ENCODE results near the gene FAM47E.

FAM47E gene

DNA sequence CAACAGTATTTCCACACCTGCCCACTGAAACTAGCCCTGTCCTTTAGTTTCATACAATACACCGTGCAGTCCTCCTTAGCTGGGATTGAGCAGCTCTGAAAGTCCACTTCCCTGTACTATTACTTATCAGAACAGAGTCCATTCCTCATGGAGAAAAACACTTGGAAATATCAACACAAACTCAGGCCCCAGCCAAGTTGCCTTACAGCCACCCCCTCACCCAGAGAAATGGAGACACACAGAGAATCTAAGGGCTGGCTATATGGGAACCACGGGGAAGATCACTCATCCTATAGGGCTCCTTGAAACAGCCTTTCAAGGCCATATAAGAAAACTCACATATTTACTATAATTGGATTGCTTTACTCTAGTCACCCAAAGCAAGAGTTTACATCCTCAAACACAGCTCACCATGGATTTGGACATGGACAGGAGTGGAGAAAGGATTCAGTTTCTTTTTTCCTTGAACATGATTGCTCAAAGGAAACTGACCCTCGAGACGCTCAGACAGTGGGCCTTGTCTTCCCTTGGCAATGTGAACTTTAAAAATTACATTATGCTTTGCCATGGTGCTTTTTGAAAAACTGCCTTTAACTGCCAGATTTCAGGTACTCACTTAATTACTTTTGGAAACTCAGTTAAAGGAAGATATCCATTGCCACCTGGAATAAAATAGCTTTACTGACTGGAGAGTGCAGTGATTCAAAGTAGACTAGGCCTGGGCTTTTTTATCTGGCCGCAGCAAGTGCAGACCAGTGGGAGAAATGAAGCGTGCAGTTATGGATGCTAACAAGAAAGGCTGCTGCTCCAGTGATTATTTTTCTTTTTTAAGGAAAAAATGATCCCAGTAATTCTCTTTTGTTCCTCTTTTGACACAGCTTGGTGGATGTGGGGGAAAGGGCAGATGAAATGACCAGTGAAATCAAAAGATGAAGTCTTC, 39.5 kb upstream of the FAM47E start:
- Histone ChIP-seq H3K4me1 (ENCODE audit: control insufficient read depth in 2 of 2, insufficient read depth in 2 of 2, low read length in 2 of 2) (peaks cover 51 to 83% of the 10 kb centered on the region in 2 donors), H3K4me3 (ENCODE audit: low read length in 2 of 2) (peak overlapping the region; percentile 94 to 95), H3K36me3 (ENCODE audit: control insufficient read depth in 2 of 2, insufficient read depth in 2 of 2, low read length in 2 of 2) (peaks cover 0 to 5% of the 10 kb centered on the region in 2 donors), H3K9me3 (ENCODE audit: control insufficient read depth in 2 of 2, low read length in 2 of 2) (no peaks in the 10 kb centered on the region), H3K27me3 (ENCODE audit: control insufficient read depth in 2 of 2, insufficient read depth in 2 of 2, low read length in 2 of 2) (no peaks in the 10 kb centered on the region), H3K27ac (ENCODE audit: low read depth in 2 of 2, low read length in 2 of 2) (peak overlapping the region; percentile 97), H3K9ac (ENCODE audit: low read depth in 1 of 2, low read length in 2 of 2) (peak overlapping the region; percentile 89 to 98)

DNA sequence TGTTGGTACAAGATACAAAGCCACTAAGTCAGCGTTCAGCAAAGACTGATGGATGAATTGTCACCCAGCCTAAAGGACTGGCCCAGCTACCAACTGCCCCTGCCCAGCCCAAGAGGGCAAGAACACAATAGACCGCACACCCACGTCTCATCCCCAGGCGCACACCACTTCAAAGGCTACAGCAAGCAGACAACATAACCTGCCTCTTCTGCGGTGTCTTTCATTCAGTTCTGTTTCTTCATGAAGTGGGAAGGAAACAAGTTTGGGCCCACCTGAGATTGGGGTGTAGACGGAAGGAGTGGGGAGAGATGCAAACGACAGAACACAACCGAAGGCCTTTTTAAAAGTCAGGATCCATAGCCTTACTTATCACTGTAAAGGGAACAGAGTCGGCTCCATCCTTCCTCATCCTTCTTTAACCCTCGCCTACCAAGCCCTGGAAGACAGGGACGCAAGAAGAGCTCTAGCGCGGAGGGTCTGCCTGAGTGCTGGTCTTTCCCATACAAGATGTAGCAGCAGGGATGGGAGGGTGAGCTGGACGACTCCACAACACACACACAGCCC, 38.6 kb upstream of the FAM47E start:
- Histone ChIP-seq H3K4me1 (ENCODE audit: control insufficient read depth in 2 of 2, insufficient read depth in 2 of 2, low read length in 2 of 2) (peaks cover 49 to 79% of the 10 kb centered on the region in 2 donors), H3K9ac (ENCODE audit: low read depth in 1 of 2, low read length in 2 of 2) (peak overlapping the region; percentile 89 to 98), H3K27ac (ENCODE audit: low read depth in 2 of 2, low read length in 2 of 2) (peak overlapping the region; percentile 97), H3K27me3 (ENCODE audit: control insufficient read depth in 2 of 2, insufficient read depth in 2 of 2, low read length in 2 of 2) (no peaks in the 10 kb centered on the region), H3K36me3 (ENCODE audit: control insufficient read depth in 2 of 2, insufficient read depth in 2 of 2, low read length in 2 of 2) (peaks cover 0 to 5% of the 10 kb centered on the region in 2 donors), H3K4me3 (ENCODE audit: low read length in 2 of 2) (peak overlapping the region; percentile 94 to 95), H3K9me3 (ENCODE audit: control insufficient read depth in 2 of 2, low read length in 2 of 2) (no peaks in the 10 kb centered on the region)

DNA sequence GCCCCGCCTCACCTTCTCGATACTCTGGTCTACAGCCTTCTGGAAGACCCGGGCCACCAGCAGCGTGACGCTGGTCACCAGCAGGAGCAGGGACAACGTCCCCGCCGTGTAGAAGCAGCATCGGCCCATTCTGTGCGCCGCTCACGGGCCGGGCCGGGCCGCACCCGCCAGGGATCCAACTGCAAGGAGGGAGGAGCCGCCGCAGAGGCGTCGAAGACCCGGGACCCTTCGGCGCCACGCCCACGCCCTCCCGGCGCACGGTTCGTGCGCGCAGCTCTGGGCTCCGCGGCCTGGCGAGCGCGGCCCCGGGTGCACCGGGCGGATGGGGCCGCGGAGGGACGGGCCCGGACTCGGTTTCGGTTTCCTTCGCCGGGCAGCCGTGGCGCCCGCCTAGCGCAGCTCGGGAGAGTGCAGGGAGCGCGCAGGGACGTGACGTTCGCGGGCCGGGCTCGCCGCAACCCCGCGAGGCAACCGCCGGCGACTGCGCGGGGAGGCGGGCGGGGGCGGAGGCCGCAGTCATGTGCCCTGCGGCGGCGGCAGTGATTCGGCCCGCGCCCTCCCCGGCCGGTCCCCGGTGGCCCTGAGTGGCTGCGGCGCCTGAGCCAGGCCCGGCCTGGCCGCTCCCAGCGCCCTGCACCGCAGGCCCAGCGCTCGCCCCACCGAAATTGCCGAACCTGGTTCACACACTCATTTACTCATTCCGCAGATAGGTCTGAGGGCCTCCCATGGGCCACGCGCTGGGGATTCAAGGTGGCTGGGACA, 37.9 kb upstream of the FAM47E start, which contains the start of gene SCARB2:
TSS of gene SCARB2 (minus strand) at position 410 of the 762 bp plus-strand sequence. CDS start at position 129, 281 bp downstream.
- no peaks in the 10 kb centered on the region for H3K27me3 ChIP-seq (ENCODE audit: control insufficient read depth in 2 of 2, insufficient read depth in 2 of 2, low read length in 2 of 2)
- peak within 1 kb of the TSS; percentile 97 for H3K27ac ChIP-seq (ENCODE audit: low read depth in 2 of 2, low read length in 2 of 2)
- H3K4me1 ChIP-seq (ENCODE audit: control insufficient read depth in 2 of 2, insufficient read depth in 2 of 2, low read length in 2 of 2), result peaks cover 46 to 72% of the 10 kb centered on the region in 2 donors
- H3K4me3 ChIP-seq (ENCODE audit: low read length in 2 of 2), result peak within 1 kb of the TSS; percentile 94 to 95
- peak within 1 kb of the TSS; percentile 92 to 98 for H3K9ac ChIP-seq (ENCODE audit: low read depth in 1 of 2, low read length in 2 of 2)
- H3K36me3 ChIP-seq (ENCODE audit: control insufficient read depth in 2 of 2, insufficient read depth in 2 of 2, low read length in 2 of 2), result peaks cover 0 to 5% of the 10 kb centered on the region in 2 donors
- H3K9me3 ChIP-seq (ENCODE audit: control insufficient read depth in 2 of 2, low read length in 2 of 2), result no peaks in the 10 kb centered on the region

DNA sequence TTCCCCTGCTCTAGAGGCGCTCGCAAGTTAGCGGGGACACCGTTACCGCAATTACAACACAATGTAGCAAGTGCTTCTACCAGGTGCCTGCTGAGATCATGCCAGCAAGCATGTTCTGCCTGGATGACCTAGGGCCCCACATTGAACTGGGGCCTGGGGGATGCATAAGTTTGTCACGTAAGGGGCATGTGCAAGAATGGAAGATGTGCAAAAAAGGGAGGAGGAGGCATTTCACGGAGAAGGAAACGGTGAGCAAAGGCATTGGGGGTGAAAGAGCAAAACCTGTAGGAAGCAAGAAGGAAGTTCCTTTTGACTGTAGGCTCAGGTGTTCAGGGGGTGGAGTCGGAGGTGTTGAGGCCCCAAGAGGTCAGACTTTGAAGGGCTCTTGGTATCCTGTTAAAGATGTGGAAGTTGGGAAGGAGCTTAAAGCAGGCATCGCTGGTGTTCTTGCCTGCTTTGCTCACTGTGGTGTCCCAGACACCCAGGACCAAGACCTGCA, 37.3 kb upstream of the FAM47E start:
- H3K27me3 ChIP-seq (ENCODE audit: control insufficient read depth in 2 of 2, insufficient read depth in 2 of 2, low read length in 2 of 2), result no peaks in the 10 kb centered on the region
- no peaks in the 10 kb centered on the region for H3K9me3 ChIP-seq (ENCODE audit: control insufficient read depth in 2 of 2, low read length in 2 of 2)
- H3K27ac ChIP-seq (ENCODE audit: low read depth in 2 of 2, low read length in 2 of 2), result peak overlapping the region; percentile 97
- peak overlapping the region; percentile 82 to 95 for H3K4me3 ChIP-seq (ENCODE audit: low read length in 2 of 2)
- H3K36me3 ChIP-seq (ENCODE audit: control insufficient read depth in 2 of 2, insufficient read depth in 2 of 2, low read length in 2 of 2), result peaks cover 0 to 5% of the 10 kb centered on the region in 2 donors
- peak overlapping the region; percentile 92 to 98 for H3K9ac ChIP-seq (ENCODE audit: low read depth in 1 of 2, low read length in 2 of 2)
- peaks cover 41 to 67% of the 10 kb centered on the region in 2 donors for H3K4me1 ChIP-seq (ENCODE audit: control insufficient read depth in 2 of 2, insufficient read depth in 2 of 2, low read length in 2 of 2)

DNA sequence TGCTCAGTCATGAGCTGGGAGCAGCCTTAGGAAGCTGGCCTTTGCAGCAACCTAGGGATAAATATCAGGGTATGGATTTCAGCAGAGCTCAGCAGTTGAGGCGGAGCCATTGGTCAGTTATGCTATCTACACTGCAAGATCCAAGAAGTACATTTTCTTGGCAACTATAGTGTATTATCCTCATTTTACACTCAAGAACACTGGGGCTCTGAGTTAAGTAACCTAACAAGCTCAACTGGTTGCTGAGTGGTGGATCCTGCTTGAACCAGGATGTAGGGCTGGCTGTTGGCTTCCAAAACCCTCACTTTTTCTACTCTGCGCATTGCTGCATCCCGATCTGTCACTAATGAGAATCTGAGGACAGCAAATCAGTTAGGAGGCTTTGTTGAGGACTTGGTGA, 36.4 kb upstream of the FAM47E start:
- no peaks in the 10 kb centered on the region for H3K9me3 ChIP-seq (ENCODE audit: control insufficient read depth in 2 of 2, low read length in 2 of 2)
- H3K4me1 ChIP-seq (ENCODE audit: control insufficient read depth in 2 of 2, insufficient read depth in 2 of 2, low read length in 2 of 2), result peaks cover 37 to 59% of the 10 kb centered on the region in 2 donors
- no peaks in the 10 kb centered on the region for H3K36me3 ChIP-seq (ENCODE audit: control insufficient read depth in 2 of 2, insufficient read depth in 2 of 2, low read length in 2 of 2)
- no peaks in the 10 kb centered on the region for H3K27me3 ChIP-seq (ENCODE audit: control insufficient read depth in 2 of 2, insufficient read depth in 2 of 2, low read length in 2 of 2)
- H3K9ac ChIP-seq (ENCODE audit: low read depth in 1 of 2, low read length in 2 of 2), result no peak overlapping the region
- H3K4me3 ChIP-seq (ENCODE audit: low read length in 2 of 2), result peak overlapping the region in 1 of 2 donors; percentile 82
- peak overlapping the region; percentile 97 for H3K27ac ChIP-seq (ENCODE audit: low read depth in 2 of 2, low read length in 2 of 2)

DNA sequence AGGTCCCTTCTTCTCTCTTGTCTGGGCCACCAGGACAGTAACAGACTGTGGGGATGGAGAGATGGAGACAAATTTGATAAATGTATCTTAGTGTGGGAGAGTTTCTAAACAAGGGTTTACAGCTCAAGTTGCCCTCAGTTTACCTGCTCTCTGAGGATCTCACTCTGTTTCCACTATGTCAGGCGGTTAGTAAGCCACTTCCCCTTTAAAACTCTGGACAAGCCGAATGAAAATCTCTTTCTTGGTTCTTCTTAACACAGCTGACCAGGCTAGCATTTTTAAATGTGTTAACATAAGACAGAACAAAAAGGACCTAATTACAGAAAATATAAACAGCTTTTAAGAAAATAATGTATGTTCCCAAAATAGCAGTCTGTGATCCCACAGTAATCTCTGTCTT, 35.0 kb upstream of the FAM47E start:
- no peaks in the 10 kb centered on the region for H3K36me3 ChIP-seq (ENCODE audit: control insufficient read depth in 2 of 2, insufficient read depth in 2 of 2, low read length in 2 of 2)
- no peak overlapping the region for H3K9ac ChIP-seq (ENCODE audit: low read depth in 1 of 2, low read length in 2 of 2)
- H3K27me3 ChIP-seq (ENCODE audit: control insufficient read depth in 2 of 2, insufficient read depth in 2 of 2, low read length in 2 of 2), result no peaks in the 10 kb centered on the region
- H3K4me1 ChIP-seq (ENCODE audit: control insufficient read depth in 2 of 2, insufficient read depth in 2 of 2, low read length in 2 of 2), result peaks cover 31 to 45% of the 10 kb centered on the region in 2 donors
- H3K9me3 ChIP-seq (ENCODE audit: control insufficient read depth in 2 of 2, low read length in 2 of 2), result no peaks in the 10 kb centered on the region
- H3K4me3 ChIP-seq (ENCODE audit: low read length in 2 of 2), result no peak overlapping the region
- no peak overlapping the region for H3K27ac ChIP-seq (ENCODE audit: low read depth in 2 of 2, low read length in 2 of 2)

DNA sequence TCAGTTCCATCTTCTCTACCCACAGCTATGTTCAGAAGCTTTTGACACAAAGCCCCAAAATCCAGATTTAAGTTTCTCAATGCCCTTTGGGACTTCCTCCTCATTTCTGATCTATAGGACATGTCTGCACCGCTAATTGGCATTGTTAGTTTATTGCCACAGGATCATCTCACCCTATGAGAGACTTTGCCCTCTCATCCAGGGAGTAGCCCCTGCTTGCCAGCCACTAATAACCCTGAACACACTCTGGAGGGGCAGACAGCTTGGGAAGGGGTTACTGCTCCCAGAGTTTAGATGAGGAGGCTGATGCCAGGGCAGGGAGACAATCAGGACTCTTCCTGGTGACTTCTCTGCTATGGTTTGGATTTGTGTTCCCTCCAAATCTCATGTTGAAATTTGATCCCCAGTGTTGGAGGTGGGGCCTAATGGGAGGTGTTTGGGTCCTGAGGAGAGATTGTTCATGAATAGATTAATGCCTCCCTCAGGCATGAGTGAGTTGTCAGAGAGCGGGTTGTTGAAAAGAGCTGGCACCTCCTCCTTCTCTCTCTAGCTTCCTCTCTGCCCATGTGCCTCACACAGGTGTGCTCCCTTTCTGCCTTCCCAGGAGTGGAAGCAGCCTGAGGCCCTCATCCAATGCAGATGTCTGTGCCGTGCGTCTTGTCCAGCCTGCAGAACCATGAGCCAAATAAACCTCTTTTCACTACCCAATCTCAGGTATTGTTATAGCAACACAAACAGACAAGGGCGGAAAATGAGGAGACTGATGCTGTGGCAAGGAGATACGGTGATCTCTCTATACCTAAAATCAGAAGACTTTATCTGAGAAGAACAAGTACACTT, 34.3 kb upstream of the FAM47E start:
- H3K4me3 ChIP-seq (ENCODE audit: low read length in 2 of 2), result no peak overlapping the region
- H3K4me1 ChIP-seq (ENCODE audit: control insufficient read depth in 2 of 2, insufficient read depth in 2 of 2, low read length in 2 of 2), result peaks cover 26 to 40% of the 10 kb centered on the region in 2 donors
- H3K9me3 ChIP-seq (ENCODE audit: control insufficient read depth in 2 of 2, low read length in 2 of 2), result no peaks in the 10 kb centered on the region
- no peaks in the 10 kb centered on the region for H3K27me3 ChIP-seq (ENCODE audit: control insufficient read depth in 2 of 2, insufficient read depth in 2 of 2, low read length in 2 of 2)
- peak overlapping the region in 1 of 2 donors; percentile 8 for H3K27ac ChIP-seq (ENCODE audit: low read depth in 2 of 2, low read length in 2 of 2)
- no peak overlapping the region for H3K9ac ChIP-seq (ENCODE audit: low read depth in 1 of 2, low read length in 2 of 2)
- H3K36me3 ChIP-seq (ENCODE audit: control insufficient read depth in 2 of 2, insufficient read depth in 2 of 2, low read length in 2 of 2), result no peaks in the 10 kb centered on the region

DNA sequence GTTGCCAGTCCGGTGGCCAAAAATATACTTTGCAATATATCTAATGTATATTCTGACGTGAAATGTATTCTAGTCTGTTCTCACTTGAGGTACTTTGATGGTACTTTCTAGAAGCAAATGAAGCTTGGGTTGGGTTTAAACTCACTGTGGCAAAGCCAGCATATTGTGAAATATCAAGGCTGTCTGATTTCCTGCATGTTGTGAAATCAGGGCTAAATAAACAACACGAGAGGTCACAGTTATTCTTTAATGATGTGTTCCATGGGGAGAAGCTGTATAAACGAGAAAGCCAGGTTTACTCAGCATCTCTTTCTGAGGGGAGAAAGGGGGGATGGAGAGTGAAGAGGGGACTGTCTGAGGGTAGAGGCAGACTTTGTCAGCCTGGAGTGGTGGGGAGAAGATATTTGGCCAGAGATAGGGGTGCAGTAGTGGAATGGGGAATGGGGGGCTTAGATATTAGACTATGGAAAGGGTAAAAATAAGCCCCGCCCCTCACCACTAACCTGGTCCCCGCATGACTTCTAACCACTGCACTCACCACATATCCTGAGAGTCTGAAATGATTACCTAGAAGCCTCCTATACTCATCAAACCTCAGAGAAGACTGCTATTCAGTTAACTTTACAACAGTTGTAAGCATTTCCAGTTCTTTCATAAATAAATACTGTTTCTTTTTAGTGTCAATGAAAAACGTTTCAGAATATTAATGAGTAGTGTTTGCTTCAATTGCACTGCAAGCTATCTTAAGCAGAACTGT, 32.0 kb upstream of the FAM47E start:
- Histone ChIP-seq H3K9ac (ENCODE audit: low read depth in 1 of 2, low read length in 2 of 2) (no peak overlapping the region), H3K27ac (ENCODE audit: low read depth in 2 of 2, low read length in 2 of 2) (peak overlapping the region in 1 of 2 donors; percentile 21), H3K27me3 (ENCODE audit: control insufficient read depth in 2 of 2, insufficient read depth in 2 of 2, low read length in 2 of 2) (no peaks in the 10 kb centered on the region), H3K4me3 (ENCODE audit: low read length in 2 of 2) (no peak overlapping the region), H3K9me3 (ENCODE audit: control insufficient read depth in 2 of 2, low read length in 2 of 2) (no peaks in the 10 kb centered on the region), H3K36me3 (ENCODE audit: control insufficient read depth in 2 of 2, insufficient read depth in 2 of 2, low read length in 2 of 2) (no peaks in the 10 kb centered on the region), H3K4me1 (ENCODE audit: control insufficient read depth in 2 of 2, insufficient read depth in 2 of 2, low read length in 2 of 2) (peaks cover 20 to 24% of the 10 kb centered on the region in 2 donors)

DNA sequence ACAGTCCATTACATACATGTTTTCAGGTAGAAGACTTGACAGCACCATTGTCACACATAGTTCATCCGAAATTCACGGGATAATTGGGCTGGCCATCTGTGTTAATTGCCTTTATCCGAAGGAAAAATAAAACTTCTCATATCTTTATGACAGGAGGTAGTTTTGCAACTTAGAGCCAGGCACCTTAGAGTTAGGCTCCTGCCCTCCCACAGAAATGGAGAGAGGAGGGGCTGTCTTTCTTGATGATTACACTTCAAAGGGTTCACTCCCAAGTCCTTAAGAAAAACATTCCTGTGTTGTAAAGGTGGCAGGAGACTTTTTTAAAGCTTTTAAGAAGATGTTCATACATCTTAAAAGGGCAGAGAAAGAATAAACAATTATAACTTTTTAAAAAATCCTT, 27.4 kb upstream of the FAM47E start:
- Histone ChIP-seq H3K36me3 (ENCODE audit: control insufficient read depth in 2 of 2, insufficient read depth in 2 of 2, low read length in 2 of 2) (no peaks in the 10 kb centered on the region), H3K9me3 (ENCODE audit: control insufficient read depth in 2 of 2, low read length in 2 of 2) (no peaks in the 10 kb centered on the region), H3K4me1 (ENCODE audit: control insufficient read depth in 2 of 2, insufficient read depth in 2 of 2, low read length in 2 of 2) (no peaks in the 10 kb centered on the region)

More for the DNA sequence above, 27.4 kb upstream of the FAM47E start:
- H3K9ac ChIP-seq (ENCODE audit: low read depth in 1 of 2, low read length in 2 of 2), result no peak overlapping the region
- no peaks in the 10 kb centered on the region for H3K27me3 ChIP-seq (ENCODE audit: control insufficient read depth in 2 of 2, insufficient read depth in 2 of 2, low read length in 2 of 2)
- H3K4me3 ChIP-seq (ENCODE audit: low read length in 2 of 2), result no peak overlapping the region
- H3K27ac ChIP-seq (ENCODE audit: low read depth in 2 of 2, low read length in 2 of 2), result no peak overlapping the region

Measured in mucosa of rectum (tissue), 2 donors.